NB4 (cell line): ENCODE data around the gene ZNF688.

ENCODE experiments used
- DNase-seq: peaks from one replicate; pipeline ENCODE4 v3.0.0; 2010; ENCODE audit warnings: low read depth
- H3K4me3 ChIP-seq: one replicate; pipeline ENCODE4 v1.5.1; 2011; ENCODE audit warnings: mild to moderate bottlenecking, low read depth, low read length, moderate library complexity
- CTCF ChIP-seq: IDR thresholded peaks from one replicate; pipeline ENCODE4 v1.5.1; 2012; ENCODE audit warnings: low read depth, low read length
- MAX ChIP-seq: IDR thresholded peaks from 2 replicates; pipeline ENCODE4 v1.6.1; 2011; ENCODE audit warnings: low read depth, low read length
- MYC ChIP-seq: IDR thresholded peaks from 2 replicates; pipeline ENCODE4 v1.6.1; 2011; ENCODE audit warnings: low read depth, low read length
- POLR2A ChIP-seq: IDR thresholded peaks from 2 replicates; pipeline ENCODE4 v1.6.1; 2011; ENCODE audit warnings: mild to moderate bottlenecking; ENCODE audit not compliant: insufficient read length; ENCODE audit errors: extremely low read depth

Gene ZNF688

GRCh38 chr16:30570636-30571444, 674 bp downstream of the ZNF688 start:
- H3K4me3 ChIP-seq, result peak overlapping the region; percentile 85
- no peak for DNase-seq
- TF ChIP-seq MYC (no peak), MAX (no peak), POLR2A (no peak), CTCF (no peak)

- TF ChIP-seq CTCF, result no peak
- no peak for TF ChIP-seq MYC
- TF ChIP-seq MAX, result no peak
- no peak for TF ChIP-seq POLR2A
- DNase-seq, result no peak
- H3K4me3 ChIP-seq, result no peak overlapping the region
These were observed 1.5 kb downstream of the ZNF688 start for GRCh38 chr16:30569746-30570635.

GRCh38 chr16:30569281-30569680, 2.2 kb downstream of the ZNF688 start:
- no peak overlapping the region for H3K4me3 ChIP-seq
- TF ChIP-seq MYC (no peak), POLR2A (no peak), CTCF (no peak), MAX (no peak)
- no peak for DNase-seq

- peak; percentile 88 for DNase-seq
- TF ChIP-seq CTCF (no peak), MYC (0 out of 2 replicates have a peak, but pooled peaks have one; percentile 3), MAX (peak; percentile 27; the same call in 1 of the 2 replicates)
- H3K4me3 ChIP-seq, result no peak overlapping the region
These were observed 3.4 kb downstream of the ZNF688 start for GRCh38 chr16:30567991-30568638.

GRCh38 chr16:30567160-30567990, 4.1 kb downstream of the ZNF688 start:
- DNase-seq, result peak; percentile 22
- no peak overlapping the region for H3K4me3 ChIP-seq
- TF ChIP-seq POLR2A (no peak), MYC (no peak), CTCF (no peak), MAX (no peak)
